ENCODE data around the gene BBIP1. TPM values are rescaled to one million over a fixed set of nuclear protein-coding genes. Genes with fewer than 3 reads are reported as not detected.

Gene BBIP1
- total and polyA plus RNA-seq, 10 of the 15 experiments (the other 5 are each of a cell fraction or from before 2014, with no cell fraction given) = 13.8 to 40.8 (median 31.3) TPM

- TF ChIP-seq E2F8 (IDR thresholded peaks at IDR 0.05; ENCODE audit: low read depth, partially characterized antibody) = no peak
Measured at GRCh38 chr10:110851020-110851612, 67.9 kb downstream of the BBIP1 start (continued).

GRCh38 chr10:110850099-110850498 is 68.9 kb downstream of the BBIP1 start:
- CTCF ChIA-PET = interaction anchor here (1.0 to 3.0 kb wide), 7 partner anchors 8 to 43 kb away, joined by 3 to 9 read pairs (median 6); no protein-coding TSS in a partner anchor
- no TSS peak for BruUV-seq (replicated peaks)
- peak; percentile 57 for ATAC-seq
- TF ChIP-seq RCOR1 (conservative IDR thresholded peaks at IDR 0.05; ENCODE audit: low read depth, low read length) (0 out of 2 replicates have a peak, but pooled peaks have one; percentile 32), GATAD2B (conservative IDR thresholded peaks at IDR 0.05; ENCODE audit: low read depth) (peak; percentile 63; the same call in 1 of the 2 replicates), BRCA1 (IDR thresholded peaks at IDR 0.05; ENCODE audit: low read depth, low read length) (no peak), ZSCAN29 (IDR thresholded peaks at IDR 0.05) (no peak), ZBTB4 (CRISPR knock-in tag; IDR thresholded peaks at IDR 0.05) (no peak), TCF12 (IDR thresholded peaks at IDR 0.05; ENCODE audit: low read depth, low read length) (no peak), IKZF2 (IDR thresholded peaks at IDR 0.05) (peak; percentile 65 to 68; a peak in 3 of 4 replicates), CBFB (IDR thresholded peaks at IDR 0.05; ENCODE audit: low read depth) (no peak), BACH1 (IDR thresholded peaks at IDR 0.05; ENCODE audit: borderline replicate concordance) (0 out of 2 replicates have a peak, but pooled peaks have one; percentile 20), DPF2 (IDR thresholded peaks at IDR 0.05) (peak; percentile 38; the same call in 1 of the 2 replicates), ATF7 (IDR thresholded peaks at IDR 0.05; ENCODE audit: low read depth) (peak; percentile 53), CBX5 (IDR thresholded peaks at IDR 0.05; ENCODE audit: low read depth) (no peak), ZBED1 (IDR thresholded peaks at IDR 0.05; ENCODE audit: borderline replicate concordance) (no peak), EP300 (IDR thresholded peaks at IDR 0.05; ENCODE audit: borderline replicate concordance in 1 of 2, control insufficient read depth in 1 of 2, low read depth in 2 of 2, low read length in 2 of 2) (0 out of 4 replicates have a peak, but pooled peaks have one; percentile 7 to 34), SUZ12 (IDR thresholded peaks at IDR 0.05; ENCODE audit: unreplicated experiment) (no peak)

More at GRCh38 chr10:110850099-110850498, 68.9 kb downstream of the BBIP1 start:
- Histone ChIP-seq H3K9me3 (replicated peaks; ENCODE audit: control insufficient read depth, insufficient read depth, low read length) (no peaks in the 10 kb centered on the region), H3K79me2 (ENCODE audit: control insufficient read depth, insufficient read depth, low read length) (no peaks in the 10 kb centered on the region), H3K36me3 (ENCODE audit: control insufficient read depth in 2 of 2, insufficient read depth in 2 of 2, low read length in 1 of 2) (no peaks in the 10 kb centered on the region), H3K4me3 (no peak overlapping the region), H4K20me1 (ENCODE audit: control insufficient read depth, insufficient read depth) (no peaks in the 10 kb centered on the region), H3K27ac (ENCODE audit: control insufficient read depth, insufficient read depth) (peak overlapping the region; percentile 34; the same call in 1 of the 2 replicates), H3K9ac (ENCODE audit: control insufficient read depth, insufficient read depth, low read length) (no peak overlapping the region), H3K4me2 (ENCODE audit: control insufficient read depth, insufficient read depth) (no peak overlapping the region), H2AFZ (ENCODE audit: control insufficient read depth, low read depth, low read length) (no peak overlapping the region), H3K4me1 (ENCODE audit: control insufficient read depth, insufficient read depth, low read length) (peaks cover 58% of the 10 kb centered on the region), H3K27me3 (replicated peaks in 1 of 2; ENCODE audit: control insufficient read depth in 2 of 2, insufficient read depth in 2 of 2, low read length in 1 of 2) (no peaks in the 10 kb centered on the region)
- in situ Hi-C loops (cut with MboI) = no loop called here
- FAIRE-seq = no peak
- intact Hi-C loops (cut with micrococcal nuclease; ENCODE audit: unreplicated experiment) = no loop called here
- DNase-seq (ENCODE audit: low read depth, low spot score) = no peak
- ChIA-PET POLR2A (interaction anchor here (0.7 to 6.2 kb wide), 9 partner anchors 8 to 76 kb away, joined by 3 to 43 read pairs (median 6); partner anchors contain the start of gene PDCD4), SMC1A (ENCODE audit: uncharacterized antibody, unreplicated experiment) (interaction anchor here (0.7 to 6.2 kb wide), 15 partner anchors 8 to 107 kb away, joined by 3 to 86 read pairs (median 4); partner anchors contain the start of gene PDCD4), RAD21 (ENCODE audit: unreplicated experiment) (interaction anchor here (0.6 to 5.9 kb wide), 11 partner anchors 7 to 76 kb away, joined by 3 to 50 read pairs (median 6); partner anchors contain the start of genes BBIP1, PDCD4 and SHOC2)
- WGBS (ENCODE audit: insufficient coverage, insufficient replicate concordance, low lambda C conversion rate, missing lambda C conversion rate) = 98% methylated on average over 3 of the region's 3 CpGs

Measured in GM12878 (cell line).